GM23338 (cell line): ENCODE measurements around the gene AGAP3. TPM values are rescaled to one million over a fixed set of nuclear protein-coding genes. Genes with fewer than 3 reads are reported as not detected.

ENCODE experiments used
- ATAC-seq: fragments of 200-7000 bp; cut with Tn5 transposase; 3 replicates; pipeline ENCODE4 v1.9.1; 2020
- DNase-seq: peaks from one replicate; pipeline ENCODE4 v3.0.0-alpha.2; 2015; ENCODE audit warnings: low spot score
- H2AFZ ChIP-seq: fragments of 200-600 bp; sonication (generic); 2 replicates; pipeline ENCODE4 v1.8.0; 2016; ENCODE audit warnings: antibody characterized with exemption, mild to moderate bottlenecking, moderate library complexity
- H3F3A ChIP-seq: fragments of 200-600 bp; sonication (generic); replicated peaks from 2 replicates; pipeline ENCODE4 v1.8.0; 2017; ENCODE audit warnings: antibody characterized with exemption, mixed run types, low read depth
- H3K27ac ChIP-seq: fragments of 200-600 bp; sonication (generic); 2 replicates; pipeline ENCODE4 v1.6.1; 2016; ENCODE audit warnings: low read depth
- H3K27me3 ChIP-seq: fragments of 200-600 bp; sonication (generic); 2 replicates; pipeline ENCODE4 v1.8.0; 2016; ENCODE audit warnings: mild to moderate bottlenecking, mixed run types, moderate library complexity; ENCODE audit not compliant: insufficient read depth
- H3K36me3 ChIP-seq: fragments of 200-600 bp; sonication (generic); 2 replicates; pipeline ENCODE4 v1.8.0; 2016; ENCODE audit warnings: mild to moderate bottlenecking; ENCODE audit not compliant: insufficient read depth
- H3K4me1 ChIP-seq: fragments of 200-600 bp; sonication (generic); 2 replicates; pipeline ENCODE4 v1.8.0; 2016; ENCODE audit warnings: mild to moderate bottlenecking, moderate library complexity; ENCODE audit not compliant: insufficient read depth
- H3K4me2 ChIP-seq: fragments of 200-600 bp; sonication (generic); 2 replicates; pipeline ENCODE4 v1.7.1; 2017; ENCODE audit warnings: mixed run types
- H3K4me3 ChIP-seq: fragments of 200-600 bp; sonication (generic); 2 replicates; pipeline ENCODE4 v1.6.1; 2016; ENCODE audit warnings: mixed run types
- H3K79me2 ChIP-seq: fragments of 200-600 bp; sonication (generic); replicated peaks from 2 replicates; pipeline ENCODE4 v1.8.0; 2017; ENCODE audit warnings: mild to moderate bottlenecking; ENCODE audit not compliant: insufficient read depth
- H3K9me2 ChIP-seq: fragments of 200-600 bp; sonication (generic); 2 replicates; pipeline ENCODE4 v1.8.0; 2017; ENCODE audit not compliant: insufficient read depth
- H4K20me1 ChIP-seq: fragments of 200-600 bp; sonication (generic); replicated peaks from 2 replicates; pipeline ENCODE4 v1.8.0; 2017; ENCODE audit warnings: mild to moderate bottlenecking; ENCODE audit not compliant: insufficient read depth
- H3K27ac Mint-ChIP-seq: 2 replicates; pipeline ENCODE4 v1.8.0; 2020; ENCODE audit warnings: inconsistent platforms, mild to moderate bottlenecking, moderate library complexity, mixed read lengths
- H3K27me3 Mint-ChIP-seq: 3 replicates; pipeline ENCODE4 v1.8.0; 2022; ENCODE audit warnings: low read depth, mild to moderate bottlenecking, moderate library complexity, mixed read lengths, inconsistent platforms; ENCODE audit not compliant: insufficient read depth, poor library complexity
- H3K36me3 Mint-ChIP-seq: 3 replicates; pipeline ENCODE4 v1.8.0; 2021; ENCODE audit warnings: low read depth, mild to moderate bottlenecking, inconsistent platforms, moderate library complexity, mixed read lengths
- H3K4me1 Mint-ChIP-seq: 3 replicates; pipeline ENCODE4 v1.8.0; 2020; ENCODE audit warnings: mild to moderate bottlenecking, inconsistent platforms, mixed read lengths
- H3K4me3 Mint-ChIP-seq: 3 replicates; pipeline ENCODE4 v1.8.0; 2021; ENCODE audit warnings: moderate library complexity, mild to moderate bottlenecking, inconsistent platforms, mixed read lengths
- H3K9me3 Mint-ChIP-seq: 3 replicates; pipeline ENCODE4 v1.8.0; 2020; ENCODE audit warnings: moderate library complexity, mild to moderate bottlenecking, inconsistent platforms, mixed read lengths
- CREB1 ChIP-seq: fragments of 250-450 bp; sonication (Bioruptor Pico); IDR thresholded peaks from 2 replicates; pipeline ENCODE4 v1.5.0; 2020; ENCODE audit warnings: low read depth, mild to moderate bottlenecking, moderate library complexity
- JUNB ChIP-seq: IDR thresholded peaks from one replicate; pipeline ENCODE4 v1.6.1; 2016; ENCODE audit warnings: antibody characterized with exemption; ENCODE audit not compliant: unreplicated experiment
- POLR2AphosphoS5 ChIP-seq: IDR thresholded peaks from 2 replicates; pipeline ENCODE4 v1.6.1; 2016; ENCODE audit warnings: antibody characterized with exemption, low read depth
- ZNF462 ChIP-seq: fragments of 250-450 bp; sonication (Bioruptor Pico); IDR thresholded peaks from 2 replicates; pipeline ENCODE4 v1.5.0; 2020; ENCODE audit warnings: mild to moderate bottlenecking, moderate library complexity
- polyA plus RNA-seq: library from polyadenylated mRNA; unstranded; fragments of >200 nt; fragmentation: Nextera tagmentation; extraction: Ambion mirVana; gene quantifications from 2 replicates; pipeline ENCODE4 v1.2.1, GENCODE V29; 2016
- total RNA-seq: library from RNA; depleted of rRNA; stranded (reverse); fragments of >200 nt; shearing (Covaris generic); gene quantifications from 2 replicates; pipeline ENCODE4 v1.2.3, GENCODE V29; 2014
- TF ChIP-seq, protein P1 (sequence below): IDR thresholded peaks from 2 replicates; pipeline ENCODE4 v1.6.1; 2016; ENCODE audit warnings: antibody characterized with exemption

Gene AGAP3
- total and polyA plus RNA-seq, 2 experiments from 2014 or later: 24.0 to 39.2 TPM

DNA sequence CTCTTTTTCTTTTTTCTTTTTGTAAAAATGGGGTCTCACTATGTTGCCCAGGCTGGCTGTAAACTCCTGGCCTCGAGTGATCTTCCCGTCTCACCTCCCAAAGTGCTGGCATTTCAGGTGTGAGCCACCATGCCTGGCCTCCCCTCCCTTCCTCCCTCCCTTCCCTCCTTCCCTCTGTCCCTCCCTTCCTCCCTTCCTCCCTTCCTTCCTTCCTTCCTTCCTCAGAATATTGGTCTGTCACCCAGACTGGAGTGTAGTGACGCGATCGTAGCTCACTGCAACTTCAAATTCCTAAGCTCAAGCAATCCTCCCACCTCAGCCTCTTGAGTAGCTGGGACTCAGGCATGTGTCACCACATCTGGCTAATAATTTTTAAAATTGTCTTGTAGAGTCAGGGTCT, 8.4 kb downstream of the AGAP3 start (continued):
- no peak for TF ChIP-seq ZNF462 (CRISPR knock-in tag)
- no peak for TF ChIP-seq POLR2AphosphoS5
- TF ChIP-seq CREB1: no peak

DNA sequence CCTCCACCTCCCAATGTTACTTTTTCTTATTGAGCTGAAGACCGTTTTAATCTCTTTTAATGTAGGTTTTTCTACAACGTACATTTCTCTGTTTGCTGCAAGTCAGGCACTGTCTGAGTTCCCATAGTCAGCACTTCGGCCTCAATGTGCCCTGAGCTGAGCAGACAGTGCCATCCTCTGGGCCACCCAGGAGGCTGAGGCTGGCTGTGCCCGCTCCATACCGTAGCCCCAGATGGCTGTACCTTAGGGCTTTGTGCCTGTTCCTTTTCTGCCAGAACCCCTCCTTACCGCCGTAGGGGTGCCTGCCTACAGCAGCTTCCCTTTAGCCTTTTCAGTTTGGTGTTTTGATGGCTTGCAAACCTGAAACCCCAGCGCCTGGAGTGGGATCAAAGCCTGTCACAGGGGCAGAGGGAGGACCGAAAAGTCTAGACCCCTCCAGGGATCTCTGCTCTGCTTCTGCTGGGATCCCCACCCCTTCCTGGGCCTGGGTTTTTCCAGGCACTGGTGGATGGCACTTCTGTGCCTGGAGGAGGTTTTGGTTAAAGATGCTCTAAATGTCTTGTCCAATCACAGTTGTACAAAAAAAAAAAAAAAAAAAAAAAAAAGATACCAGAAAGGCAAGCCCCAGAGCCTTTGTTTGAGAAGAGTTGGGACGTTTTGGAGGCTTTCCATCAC, 9.0 kb downstream of the AGAP3 start:
- H3K4me1 ChIP-seq: peaks cover 11% of the 10 kb centered on the region
- no peak overlapping the region for H3K27ac ChIP-seq
- peaks cover 99% of the 10 kb centered on the region for H3K79me2 ChIP-seq
- H4K20me1 ChIP-seq: peaks cover 56% of the 10 kb centered on the region
- H3K27me3 ChIP-seq: peaks cover 2% of the 10 kb centered on the region; the same call in 1 of the 2 replicates
- H2AFZ ChIP-seq: no peak overlapping the region
- no peak overlapping the region for H3K4me3 Mint-ChIP-seq
- DNase-seq (no peak), ATAC-seq (no peak)
- 0 out of 2 replicates have a peak, but pooled peaks cover 2% of the 10 kb centered on the region for H3F3A ChIP-seq
- H3K4me1 Mint-ChIP-seq: peaks cover 24% of the 10 kb centered on the region
- H3K36me3 Mint-ChIP-seq: peaks cover 17% of the 10 kb centered on the region; the same call in 2 of the 3 replicates
- no peak overlapping the region for H3K27ac Mint-ChIP-seq
- peaks cover 13% of the 10 kb centered on the region for H3K27me3 Mint-ChIP-seq
- H3K4me3 ChIP-seq: no peak overlapping the region
- no peaks in the 10 kb centered on the region; the same call in 2 of the 3 replicates for H3K9me3 Mint-ChIP-seq
- no peak overlapping the region for H3K4me2 ChIP-seq
- H3K36me3 ChIP-seq: no peaks in the 10 kb centered on the region
- H3K9me2 ChIP-seq: no peaks in the 10 kb centered on the region
- TF ChIP-seq, protein P1, sequence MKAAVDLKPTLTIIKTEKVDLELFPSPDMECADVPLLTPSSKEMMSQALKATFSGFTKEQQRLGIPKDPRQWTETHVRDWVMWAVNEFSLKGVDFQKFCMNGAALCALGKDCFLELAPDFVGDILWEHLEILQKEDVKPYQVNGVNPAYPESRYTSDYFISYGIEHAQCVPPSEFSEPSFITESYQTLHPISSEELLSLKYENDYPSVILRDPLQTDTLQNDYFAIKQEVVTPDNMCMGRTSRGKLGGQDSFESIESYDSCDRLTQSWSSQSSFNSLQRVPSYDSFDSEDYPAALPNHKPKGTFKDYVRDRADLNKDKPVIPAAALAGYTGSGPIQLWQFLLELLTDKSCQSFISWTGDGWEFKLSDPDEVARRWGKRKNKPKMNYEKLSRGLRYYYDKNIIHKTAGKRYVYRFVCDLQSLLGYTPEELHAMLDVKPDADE: no peak
- TF ChIP-seq JUNB: no peak
- no peak for TF ChIP-seq ZNF462 (CRISPR knock-in tag)
- TF ChIP-seq CREB1: no peak
